Stimulated activated CD4-positive, alpha-beta T cell treated with anti-CD3 and anti-CD28 coated beads, Interleukin-1b, Interleukin-23, amount 100 ng/mL, for 1 hour (primary cell): ENCODE results near the gene CDK6.

Experiments
- DNase-seq, 2 donors: peaks; one replicate each; pipeline ENCODE4 v3.0.0-alpha.2; 2020; ENCODE audit warnings: low read depth in 2 of 2

CDK6 gene

GRCh38 chr7:92736870-92737269 lies 99.5 kb downstream of the CDK6 start:
- DNase-seq: no peak

DNA sequence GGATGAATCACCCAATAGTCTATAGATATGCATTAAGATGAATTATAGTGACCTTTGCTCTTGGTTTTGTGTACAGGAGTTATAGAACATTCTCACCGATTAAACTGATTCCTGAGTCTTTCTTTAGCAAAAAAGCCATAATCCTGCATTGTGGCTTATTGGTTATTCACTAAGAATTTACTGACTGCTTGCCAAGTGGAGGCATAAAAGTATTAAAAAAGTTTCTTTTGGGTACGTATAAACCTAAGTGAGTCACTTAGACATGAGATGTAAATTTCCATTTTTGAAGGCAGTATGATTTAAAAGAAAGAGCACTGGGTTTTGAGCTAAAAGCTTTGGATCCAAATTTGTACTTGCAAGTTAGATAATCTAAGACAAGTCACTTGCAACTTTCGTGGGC lies 100.7 kb downstream of the CDK6 start:
- DNase-seq: no peak

- no peak for DNase-seq
These were observed 103.9 kb downstream of the CDK6 start for GRCh38 chr7:92732316-92733036.

DNA sequence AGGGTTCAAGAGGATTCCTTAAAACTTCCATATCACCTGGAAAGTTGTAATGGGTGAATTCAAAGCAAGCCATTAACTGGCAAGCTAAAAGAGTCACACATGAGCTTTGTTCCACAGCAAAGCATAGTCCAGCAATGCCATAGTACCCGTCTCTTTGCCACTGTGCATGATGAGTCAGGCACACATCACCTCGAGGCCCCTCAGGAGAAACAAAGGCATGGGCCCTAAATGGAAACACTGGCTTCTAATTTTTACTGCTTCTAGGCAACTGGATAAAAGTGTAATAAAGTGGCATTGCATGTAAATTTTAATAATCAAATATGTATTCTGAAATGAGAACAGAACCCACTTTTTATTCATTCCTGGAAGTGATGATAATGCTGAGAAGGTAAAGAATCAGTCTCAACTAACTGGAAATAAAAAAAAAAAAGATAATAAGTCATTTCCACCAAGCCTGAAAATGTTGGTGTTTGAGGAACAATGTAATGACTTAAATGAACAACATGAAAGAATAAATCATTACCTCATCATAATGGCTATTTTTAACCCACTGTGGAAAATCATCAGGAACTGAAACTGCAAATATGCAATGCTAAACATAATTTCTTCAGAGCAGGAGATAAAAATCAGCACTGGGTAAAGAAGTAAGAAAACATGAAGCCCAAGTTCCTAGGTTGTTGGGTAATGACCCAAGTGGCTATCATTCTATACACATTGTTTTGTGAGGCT lies 104.9 kb downstream of the CDK6 start:
- no peak for DNase-seq

GRCh38 chr7:92730808-92731207 lies 105.6 kb downstream of the CDK6 start:
- no peak for DNase-seq

GRCh38 chr7:92729751-92730150 lies 106.6 kb downstream of the CDK6 start:
- DNase-seq: no peak

GRCh38 chr7:92729172-92729571 lies 107.2 kb downstream of the CDK6 start:
- DNase-seq: no peak

DNA sequence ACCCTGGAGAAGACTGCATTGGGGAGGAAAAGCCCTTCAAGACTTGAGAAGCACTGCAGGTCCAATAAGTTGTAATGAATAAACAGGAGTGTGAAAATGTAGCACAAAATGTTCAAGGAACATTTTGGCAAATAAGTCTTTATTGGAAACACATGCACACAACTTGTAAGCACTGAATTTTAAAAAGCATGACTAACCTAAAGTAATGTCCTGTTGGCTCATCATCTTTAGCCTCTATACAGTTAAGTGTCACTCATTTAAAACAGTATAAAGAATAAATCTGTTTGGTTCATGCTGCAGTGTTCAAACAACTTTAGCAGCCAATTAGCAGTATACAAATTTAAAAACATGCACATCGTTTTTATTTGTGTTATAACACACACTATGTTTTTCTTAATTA lies 108.6 kb downstream of the CDK6 start:
- no peak for DNase-seq

DNA sequence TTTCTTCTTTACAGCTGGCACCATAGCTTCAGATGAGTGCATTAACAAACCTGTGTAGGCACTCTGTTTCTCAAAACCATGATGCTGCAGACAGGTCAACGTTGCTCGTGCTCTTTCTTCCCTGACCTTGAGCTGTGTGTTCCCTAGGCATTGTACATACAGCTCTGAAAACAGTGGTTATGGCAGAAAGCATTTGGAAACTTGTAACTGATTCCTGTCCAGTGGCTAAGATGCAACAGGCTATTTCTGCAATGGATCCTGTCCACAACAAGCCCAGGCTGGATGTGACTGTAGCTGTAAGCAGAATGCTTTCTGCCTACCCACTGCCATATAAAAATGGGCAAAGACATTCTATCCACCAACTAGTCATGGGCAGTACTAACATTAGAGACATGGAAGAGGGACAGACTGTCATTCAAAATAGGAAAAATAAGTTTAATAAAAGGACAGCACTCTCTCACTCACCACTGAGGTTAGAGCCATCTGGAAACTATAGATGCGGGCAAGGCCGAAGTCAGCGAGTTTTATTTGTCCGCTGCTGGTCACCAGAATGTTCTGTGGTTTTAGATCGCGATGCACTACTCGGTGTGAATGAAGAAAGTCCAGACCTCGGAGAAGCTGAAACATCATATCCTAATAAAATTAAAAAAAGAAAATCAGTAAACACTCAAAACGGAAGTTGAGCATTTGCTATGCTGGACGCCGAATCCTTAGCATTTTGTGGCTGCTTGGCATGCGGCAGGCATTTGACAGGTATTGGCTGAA lies 111.0 kb downstream of the CDK6 start:
- DNase-seq: no peak

DNA sequence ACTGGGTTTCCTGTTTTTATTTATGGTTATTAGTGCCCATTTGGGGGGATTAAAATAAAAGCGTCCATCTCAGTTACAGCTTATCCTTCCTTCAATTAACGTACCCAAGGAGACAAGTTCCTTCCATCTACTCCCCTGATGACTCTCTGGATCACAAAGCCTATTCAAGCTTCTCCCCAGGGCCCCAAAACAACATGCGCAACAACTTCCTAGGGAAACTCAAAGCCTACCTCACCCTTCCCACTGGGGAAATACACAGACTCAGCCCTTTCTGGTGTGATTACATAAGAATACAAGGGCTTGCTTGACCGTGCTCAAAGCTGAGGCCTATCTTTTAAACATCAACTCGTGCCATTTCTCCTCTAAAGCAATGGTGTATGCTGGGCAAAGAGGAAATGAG lies 112.4 kb downstream of the CDK6 start:
- no peak for DNase-seq

- no peak for DNase-seq
These were observed 113.2 kb downstream of the CDK6 start for GRCh38 chr7:92723205-92723604.

DNA sequence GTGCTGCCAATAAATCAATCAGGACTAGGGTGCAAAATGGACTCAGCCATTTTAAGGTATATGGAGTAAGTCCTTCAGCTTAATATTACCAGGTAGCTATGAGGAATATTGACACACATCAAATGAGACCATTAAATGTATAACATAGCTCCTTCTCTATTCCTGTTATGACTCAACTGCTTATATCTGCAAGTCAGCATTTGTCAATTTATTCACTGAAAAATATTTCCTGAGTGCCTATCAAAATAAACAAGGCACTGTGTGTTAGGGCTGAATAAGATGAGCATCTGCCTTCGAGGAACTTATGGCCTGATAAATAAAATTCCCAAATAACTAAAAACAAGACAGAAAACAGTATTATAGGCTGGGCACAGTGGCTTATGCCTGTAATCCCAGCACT lies 113.8 kb downstream of the CDK6 start:
- DNase-seq: no peak

- no peak for DNase-seq
These were observed 115.6 kb downstream of the CDK6 start for GRCh38 chr7:92720604-92721350.

DNA sequence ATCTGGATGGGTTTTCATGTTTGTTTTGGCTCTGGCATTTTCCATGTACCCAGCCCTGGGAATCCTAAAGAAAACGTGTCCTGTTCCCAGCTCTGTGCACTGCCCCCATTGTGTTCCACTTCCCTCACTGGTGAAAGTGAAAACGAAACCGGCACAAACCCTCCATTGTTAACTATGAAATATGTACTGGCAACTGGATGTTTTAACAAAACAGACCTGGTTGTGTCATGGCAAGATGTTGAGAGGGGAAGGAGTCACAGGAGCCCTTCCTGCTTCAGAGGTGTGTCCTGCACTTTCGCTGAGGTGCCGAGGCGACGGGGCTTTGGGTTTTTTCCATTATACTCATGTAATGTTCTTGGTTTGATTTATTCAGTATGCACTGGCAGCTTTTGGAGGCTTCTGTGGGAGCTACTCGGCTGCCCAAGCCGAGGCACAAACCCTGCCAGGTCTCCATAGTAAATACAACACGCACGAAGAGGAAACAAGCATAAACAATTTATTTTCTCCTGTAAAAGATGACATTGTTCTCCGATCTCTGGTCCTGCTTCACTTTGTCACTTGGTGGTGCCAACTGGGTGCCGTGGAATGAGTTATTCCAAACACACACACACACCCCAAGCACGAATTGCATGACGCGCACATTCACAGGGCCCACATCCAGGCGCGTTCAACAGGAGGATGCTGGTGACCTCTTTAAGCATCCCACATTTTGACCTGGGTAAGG lies 118.2 kb downstream of the CDK6 start:
- DNase-seq: no peak

DNA sequence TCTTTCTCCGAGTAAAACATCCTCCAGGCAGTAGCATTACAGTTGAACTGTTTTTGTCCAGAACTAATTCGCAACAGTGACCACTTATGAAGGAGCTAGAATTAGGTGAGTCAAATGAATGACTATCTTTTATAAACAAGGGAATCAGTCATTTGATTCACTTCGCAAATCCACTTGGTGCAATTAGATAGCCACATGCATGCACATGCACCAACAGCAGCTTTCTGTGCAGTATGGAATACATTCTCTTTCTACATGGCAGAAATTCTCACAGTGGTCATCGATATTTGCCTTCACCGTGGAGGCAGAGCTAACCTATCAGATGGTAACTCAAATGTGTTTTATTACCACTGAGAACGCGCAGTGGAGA lies 118.8 kb downstream of the CDK6 start:
- no peak for DNase-seq

DNA sequence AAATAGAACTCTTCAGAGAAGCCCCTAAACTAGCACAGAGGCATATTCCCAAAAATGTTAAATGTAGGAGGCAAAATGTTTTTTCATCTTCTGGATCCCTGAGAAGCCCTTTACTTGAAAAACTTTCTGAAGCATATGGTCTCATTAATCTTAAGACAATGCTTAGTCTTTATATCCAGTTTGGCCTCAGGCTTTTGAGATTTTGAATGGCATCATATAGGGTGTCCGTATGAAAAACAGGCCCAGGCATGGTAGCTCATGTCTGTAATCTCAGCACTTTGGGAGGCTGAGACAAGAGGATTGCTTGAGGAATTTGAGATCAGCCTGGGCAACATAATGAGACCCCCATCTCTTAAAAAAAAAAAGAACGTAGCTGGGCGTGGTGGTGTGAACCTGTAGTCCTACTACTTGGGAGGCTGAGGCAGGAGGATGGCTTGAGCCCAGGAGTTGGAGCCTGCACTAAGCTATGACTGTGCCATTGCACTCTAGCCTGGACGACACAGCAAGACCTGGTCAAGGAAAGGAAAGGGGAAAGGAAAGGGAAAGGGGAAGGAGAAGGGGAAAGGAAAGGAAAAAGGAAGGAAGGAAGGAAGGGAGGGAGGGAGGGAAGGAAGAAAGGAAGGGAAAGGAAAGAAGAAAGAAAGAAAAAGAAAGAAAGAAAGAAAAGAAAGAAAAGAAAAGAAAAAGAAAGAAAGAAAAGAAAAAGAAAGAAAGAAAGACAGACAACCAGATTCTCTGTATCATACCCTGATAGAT lies 119.4 kb downstream of the CDK6 start:
- no peak for DNase-seq

GRCh38 chr7:92715963-92716362 lies 120.4 kb downstream of the CDK6 start:
- no peak for DNase-seq

GRCh38 chr7:92714767-92715166 lies 121.6 kb downstream of the CDK6 start:
- no peak for DNase-seq

DNA sequence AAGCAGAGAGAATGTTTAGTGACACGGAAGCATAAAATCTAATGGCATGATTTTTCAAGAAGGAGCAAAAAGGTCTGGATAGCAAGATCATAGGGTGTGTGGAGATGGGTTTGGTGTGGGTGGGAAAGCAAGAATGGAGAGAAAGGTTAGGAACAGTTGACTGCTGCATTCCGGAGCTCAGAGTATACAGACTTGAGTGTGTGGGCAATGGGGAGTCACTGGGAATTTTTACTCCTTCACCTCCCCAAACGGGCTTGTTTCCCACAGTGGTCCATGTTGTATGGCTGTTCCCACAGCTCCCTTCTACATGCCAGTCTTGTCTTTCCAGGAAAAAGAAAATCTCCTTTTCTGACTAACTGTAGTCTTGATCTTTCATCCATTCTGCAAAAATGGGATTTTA lies 122.1 kb downstream of the CDK6 start:
- no peak for DNase-seq

GRCh38 chr7:92709912-92710311 lies 126.5 kb downstream of the CDK6 start:
- no peak for DNase-seq

- no peak for DNase-seq
These were observed 127.2 kb downstream of the CDK6 start for GRCh38 chr7:92709150-92709549.
